Tibial nerve (tissue), 4 donors: ENCODE measurements around the gene BMF. TPM values are rescaled to one million over a fixed set of nuclear protein-coding genes. Genes with fewer than 3 reads are reported as not detected.
"Not testable (repeated sequence)": the region's sequence is repeated elsewhere in the genome, so short reads cannot be mapped to it uniquely, and the experiment has no call there.

Experiments
- DNase-seq, 2 donors: peaks; one replicate each; pipeline ENCODE4 v3.0.0-alpha.2; 2019; ENCODE audit warnings: low spot score in 2 of 2
- H3K27ac ChIP-seq, 4 donors: fragments of 200-600 bp; sonication (generic) in 3 of 4; one replicate each; pipeline ENCODE4 v1.5.1; 2017 to 2019; ENCODE audit warnings: mild to moderate bottlenecking in 1 of 4
- H3K27me3 ChIP-seq, 2 donors: fragments of 200-600 bp; sonication (generic) in 1 of 2; one replicate each; pipeline versions ENCODE4 v1.5.1 to v1.6.0; 2017 to 2019
- H3K36me3 ChIP-seq, 3 donors: fragments of 200-600 bp; sonication (generic); one replicate each; pipeline ENCODE4 v1.5.1; 2018 to 2019
- H3K4me1 ChIP-seq, 4 donors: fragments of 200-600 bp; sonication (generic) in 3 of 4; one replicate each; pipeline ENCODE4 v1.5.1; 2017 to 2019
- H3K4me3 ChIP-seq, 4 donors: fragments of 200-600 bp; sonication (generic) in 3 of 4; one replicate each; pipeline ENCODE4 v1.5.1; 2017 to 2019; ENCODE audit warnings: mild to moderate bottlenecking in 1 of 4, moderate library complexity in 1 of 4
- H3K9me3 ChIP-seq, 4 donors: fragments of 200-600 bp; sonication (generic) in 3 of 4; one replicate each; pipeline ENCODE4 v1.5.1; 2017 to 2019
- EP300 ChIP-seq, 2 donors: sonication (generic); formaldehyde crosslinking; IDR thresholded peaks; one replicate each; pipeline ENCODE4 v1.6.1; 2017; ENCODE audit warnings: antibody characterized with exemption in 2 of 2, mild to moderate bottlenecking in 1 of 2
- POLR2A ChIP-seq, 2 donors: fragments of 450-650 bp; IDR thresholded peaks; one replicate each; pipeline ENCODE4 v1.6.1; 2017; ENCODE audit warnings: antibody characterized with exemption in 2 of 2, mild to moderate bottlenecking in 2 of 2, moderate library complexity in 2 of 2
- WGBS, 2 donors: methylation state at CpG; one replicate each; pipeline ENCODE4 v1.1.5; 2018; 5-methylcytosine and 5-hydroxymethylcytosine counted together
- total RNA-seq, 4 donors: library from RNA; depleted of rRNA; stranded (reverse); fragments of >200 nt; gene quantifications; one replicate each; pipeline ENCODE4 v1.1.0, GENCODE V29; 2016
- TF ChIP-seq, protein P1 (sequence below), 5 experiments: fragments of 200-600 bp in 3 of 5; fragments of 450-650 bp in 2 of 5; sonication (generic) in 3 of 5; IDR thresholded peaks; one replicate each; pipeline ENCODE4 v1.5.1; 2016 to 2019; ENCODE audit warnings: antibody characterized with exemption in 5 of 5, mild to moderate bottlenecking in 3 of 5, moderate library complexity in 2 of 5

The BMF gene
- total RNA-seq, 4 donors from 2014 or later, result 2.7 to 6.3 (median 4.2) TPM

- Histone ChIP-seq H3K4me3 (no peak overlapping the region), H3K9me3 (no peaks in the 10 kb centered on the region), H3K4me1 (no peaks in the 10 kb centered on the region), H3K36me3 (no peaks in the 10 kb centered on the region), H3K27ac (no peak overlapping the region), H3K27me3 (no peaks in the 10 kb centered on the region)
- DNase-seq, result no peak
- 70 to 76% methylated on average over 6 of the region's 6 CpGs for WGBS, 2 donors
- TF ChIP-seq EP300 (IDR thresholded peaks at IDR 0.05), result peak; percentile 66 to 79
- no peak for TF ChIP-seq POLR2A (IDR thresholded peaks at IDR 0.05)
Measured at GRCh38 chr15:40121911-40122638, 13.4 kb upstream of the BMF start.

DNA sequence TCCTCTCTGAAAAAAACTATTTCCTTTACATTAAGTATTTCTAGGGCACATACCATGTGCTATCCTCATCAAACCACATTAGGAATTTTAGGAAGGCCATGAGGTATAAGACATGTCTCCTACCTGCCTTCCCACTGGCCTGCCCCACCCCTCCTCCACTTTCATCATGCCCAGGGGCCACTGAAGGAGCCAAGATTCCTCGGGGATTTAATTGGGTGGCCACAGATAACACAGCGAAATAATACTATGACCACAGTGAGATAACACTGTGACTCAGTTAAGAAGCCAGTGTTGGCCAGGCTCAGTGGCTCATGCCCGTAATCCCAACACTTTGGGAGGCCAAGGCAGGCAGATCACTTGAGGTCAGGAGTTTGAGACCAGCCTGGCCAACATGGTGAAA lies 9.8 kb upstream of the BMF start:
- H3K4me3 ChIP-seq, result no peak overlapping the region
- no peaks in the 10 kb centered on the region for H3K36me3 ChIP-seq
- TF ChIP-seq, protein P1, sequence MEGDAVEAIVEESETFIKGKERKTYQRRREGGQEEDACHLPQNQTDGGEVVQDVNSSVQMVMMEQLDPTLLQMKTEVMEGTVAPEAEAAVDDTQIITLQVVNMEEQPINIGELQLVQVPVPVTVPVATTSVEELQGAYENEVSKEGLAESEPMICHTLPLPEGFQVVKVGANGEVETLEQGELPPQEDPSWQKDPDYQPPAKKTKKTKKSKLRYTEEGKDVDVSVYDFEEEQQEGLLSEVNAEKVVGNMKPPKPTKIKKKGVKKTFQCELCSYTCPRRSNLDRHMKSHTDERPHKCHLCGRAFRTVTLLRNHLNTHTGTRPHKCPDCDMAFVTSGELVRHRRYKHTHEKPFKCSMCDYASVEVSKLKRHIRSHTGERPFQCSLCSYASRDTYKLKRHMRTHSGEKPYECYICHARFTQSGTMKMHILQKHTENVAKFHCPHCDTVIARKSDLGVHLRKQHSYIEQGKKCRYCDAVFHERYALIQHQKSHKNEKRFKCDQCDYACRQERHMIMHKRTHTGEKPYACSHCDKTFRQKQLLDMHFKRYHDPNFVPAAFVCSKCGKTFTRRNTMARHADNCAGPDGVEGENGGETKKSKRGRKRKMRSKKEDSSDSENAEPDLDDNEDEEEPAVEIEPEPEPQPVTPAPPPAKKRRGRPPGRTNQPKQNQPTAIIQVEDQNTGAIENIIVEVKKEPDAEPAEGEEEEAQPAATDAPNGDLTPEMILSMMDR (IDR thresholded peaks at IDR 0.05), result no peak
- TF ChIP-seq EP300 (IDR thresholded peaks at IDR 0.05) (no peak), POLR2A (IDR thresholded peaks at IDR 0.05) (no peak)
- H3K4me1 ChIP-seq, result no peaks in the 10 kb centered on the region
- no peak overlapping the region for H3K27ac ChIP-seq
- H3K27me3 ChIP-seq, result no peaks in the 10 kb centered on the region
- no peak for DNase-seq
- H3K9me3 ChIP-seq, result no peaks in the 10 kb centered on the region
- WGBS, 2 donors, result 88 to 94% methylated on average over 3 of the region's 3 CpGs

DNA sequence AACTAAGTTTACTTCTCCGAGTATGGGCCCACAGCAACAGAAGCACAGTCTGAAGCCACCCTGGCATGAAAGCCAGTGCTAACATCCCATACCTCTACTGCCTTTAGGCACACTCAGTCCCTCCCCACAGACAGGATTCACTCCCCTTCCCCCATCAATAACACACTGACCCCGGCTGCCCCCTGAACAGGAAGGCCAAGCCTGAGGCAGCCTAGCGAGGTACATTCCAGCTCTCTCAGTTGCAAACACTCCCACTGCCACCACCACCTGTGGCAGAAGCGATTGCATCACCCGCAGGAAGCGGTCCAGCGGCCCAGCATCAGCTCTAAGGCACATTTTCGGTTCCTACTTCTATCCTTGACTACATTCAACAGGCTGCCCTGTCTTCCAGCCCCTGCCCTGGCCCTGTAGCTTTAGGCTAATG lies 7.0 kb upstream of the BMF start:
- no peak overlapping the region for H3K27ac ChIP-seq
- TF ChIP-seq EP300 (IDR thresholded peaks at IDR 0.05), result no peak
- TF ChIP-seq, protein P1 (IDR thresholded peaks at IDR 0.05), result no peak
- TF ChIP-seq POLR2A (IDR thresholded peaks at IDR 0.05), result no peak
- DNase-seq, result peak; percentile 27 to 33

GRCh38 chr15:40115106-40115505 lies 6.4 kb upstream of the BMF start:
- not testable (repeated sequence) for H3K36me3 ChIP-seq, H3K9me3 ChIP-seq, H3K4me1 ChIP-seq, H3K27me3 ChIP-seq, H3K4me3 ChIP-seq, H3K27ac ChIP-seq, DNase-seq
- 94 to 95% methylated on average over 14 of the region's 14 CpGs for WGBS, 2 donors

More for the DNA sequence above, 7.0 kb upstream of the BMF start:
- Histone ChIP-seq H3K27me3 (no peaks in the 10 kb centered on the region), H3K9me3 (no peaks in the 10 kb centered on the region), H3K4me3 (no peak overlapping the region), H3K4me1 (no peaks in the 10 kb centered on the region), H3K36me3 (no peaks in the 10 kb centered on the region)
- 50 to 57% methylated on average over 8 of the region's 8 CpGs for WGBS, 2 donors

GRCh38 chr15:40114218-40114617 lies 5.5 kb upstream of the BMF start:
- Histone ChIP-seq H3K4me3 (no peak overlapping the region), H3K9me3 (no peaks in the 10 kb centered on the region), H3K27ac (no peak overlapping the region), H3K36me3 (no peaks in the 10 kb centered on the region), H3K4me1 (peaks cover 0 to 5% (median 0%) of the 10 kb centered on the region in 4 donors), H3K27me3 (no peaks in the 10 kb centered on the region)
- no peak for DNase-seq
- WGBS, 2 donors, result 84 to 100% methylated on average over 2 of the region's 2 CpGs
- TF ChIP-seq, protein P1 (IDR thresholded peaks at IDR 0.05), result no peak
- TF ChIP-seq POLR2A (IDR thresholded peaks at IDR 0.05) (no peak), EP300 (IDR thresholded peaks at IDR 0.05) (no peak)

DNA sequence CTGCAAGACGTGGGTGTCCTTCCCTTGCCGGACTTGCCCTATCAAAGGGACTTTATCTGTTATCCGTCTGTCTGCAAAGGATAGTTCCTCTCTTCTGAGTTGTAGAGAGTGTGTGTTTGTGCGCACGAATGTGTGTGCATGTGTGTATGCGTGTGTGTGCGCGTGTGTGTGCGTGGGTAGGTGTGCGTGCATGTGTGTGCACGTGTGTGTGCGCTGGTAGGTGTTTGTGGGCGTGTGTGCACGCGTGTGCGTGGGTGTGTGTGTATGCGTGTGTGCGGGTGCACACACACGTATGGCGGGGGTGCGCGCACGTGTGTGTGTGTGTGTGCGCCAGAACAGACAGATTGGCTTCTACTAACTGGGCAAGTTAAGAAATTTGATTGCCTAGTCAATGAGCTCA lies 4.1 kb upstream of the BMF start:
- no peaks in the 10 kb centered on the region for H3K9me3 ChIP-seq
- no peak overlapping the region for H3K4me3 ChIP-seq
- no peak for DNase-seq
- peaks cover 0 to 13% (median 2%) of the 10 kb centered on the region in 4 donors for H3K4me1 ChIP-seq
- WGBS, 2 donors, result 74 to 83% methylated on average over 24 of the region's 24 CpGs
- no peak overlapping the region for H3K27ac ChIP-seq
- H3K36me3 ChIP-seq, result no peaks in the 10 kb centered on the region
- TF ChIP-seq POLR2A (IDR thresholded peaks at IDR 0.05), result no peak
- no peak for TF ChIP-seq EP300 (IDR thresholded peaks at IDR 0.05)
- TF ChIP-seq, protein P1 (IDR thresholded peaks at IDR 0.05), result no peak
- no peaks in the 10 kb centered on the region for H3K27me3 ChIP-seq
